AG09319 (cell line): ENCODE results near the gene ARFGAP3.
A peak's percentile ranks its signal among the peaks of the same experiment; 100 is the strongest.

Experiments
- DNase-seq: peaks from one replicate; pipeline ENCODE4 v3.0.0-alpha.2; 2010; ENCODE audit warnings: low read depth; ENCODE audit errors: extremely low read depth
- TF ChIP-seq, protein P1 (sequence below): IDR thresholded peaks from 2 replicates; pipeline ENCODE4 v1.5.1; 2011; ENCODE audit warnings: low read depth, mild to moderate bottlenecking, inconsistent platforms, low read length, moderate library complexity

The ARFGAP3 gene

DNA sequence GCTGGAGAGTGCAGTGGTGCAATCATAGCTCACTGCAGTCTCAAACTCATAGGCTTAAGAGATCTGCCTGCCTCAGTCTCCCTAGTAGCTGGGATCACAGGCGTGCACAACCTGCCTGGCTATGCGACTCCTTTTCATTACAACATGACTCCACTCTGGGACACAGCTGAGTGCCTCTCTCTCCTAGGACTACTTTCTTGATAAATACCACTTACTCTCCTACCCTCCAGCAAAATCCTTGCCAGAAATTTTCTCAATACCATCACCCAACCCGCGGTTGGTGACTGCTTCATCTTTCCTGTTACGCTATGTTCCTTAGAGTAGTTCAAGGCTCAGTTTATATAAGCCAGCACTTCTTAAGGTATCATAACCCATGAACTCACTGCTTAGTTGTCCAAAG is 26.9 kb downstream of the ARFGAP3 start:
- TF ChIP-seq, protein P1, sequence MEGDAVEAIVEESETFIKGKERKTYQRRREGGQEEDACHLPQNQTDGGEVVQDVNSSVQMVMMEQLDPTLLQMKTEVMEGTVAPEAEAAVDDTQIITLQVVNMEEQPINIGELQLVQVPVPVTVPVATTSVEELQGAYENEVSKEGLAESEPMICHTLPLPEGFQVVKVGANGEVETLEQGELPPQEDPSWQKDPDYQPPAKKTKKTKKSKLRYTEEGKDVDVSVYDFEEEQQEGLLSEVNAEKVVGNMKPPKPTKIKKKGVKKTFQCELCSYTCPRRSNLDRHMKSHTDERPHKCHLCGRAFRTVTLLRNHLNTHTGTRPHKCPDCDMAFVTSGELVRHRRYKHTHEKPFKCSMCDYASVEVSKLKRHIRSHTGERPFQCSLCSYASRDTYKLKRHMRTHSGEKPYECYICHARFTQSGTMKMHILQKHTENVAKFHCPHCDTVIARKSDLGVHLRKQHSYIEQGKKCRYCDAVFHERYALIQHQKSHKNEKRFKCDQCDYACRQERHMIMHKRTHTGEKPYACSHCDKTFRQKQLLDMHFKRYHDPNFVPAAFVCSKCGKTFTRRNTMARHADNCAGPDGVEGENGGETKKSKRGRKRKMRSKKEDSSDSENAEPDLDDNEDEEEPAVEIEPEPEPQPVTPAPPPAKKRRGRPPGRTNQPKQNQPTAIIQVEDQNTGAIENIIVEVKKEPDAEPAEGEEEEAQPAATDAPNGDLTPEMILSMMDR: no peak
- DNase-seq: no peak

DNA sequence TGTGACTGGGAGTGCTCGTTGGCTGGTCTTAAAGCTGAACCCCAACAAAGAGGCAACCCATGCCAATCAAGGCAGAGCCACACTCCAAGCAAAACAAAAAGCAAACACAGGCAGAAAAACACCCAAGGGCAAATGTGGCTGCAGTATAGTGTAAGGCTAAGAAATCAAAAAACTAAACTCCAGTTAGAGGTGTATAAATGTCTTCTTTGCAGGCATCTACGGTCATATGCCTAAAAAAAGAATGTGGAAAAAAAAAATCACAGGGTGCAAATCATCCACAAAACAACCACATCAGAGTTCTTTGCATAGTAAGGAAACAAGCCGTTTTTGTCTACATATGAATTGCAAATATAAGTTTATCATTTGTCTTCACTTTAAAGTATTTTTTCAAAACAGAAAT is 27.8 kb downstream of the ARFGAP3 start:
- no peak for DNase-seq
- TF ChIP-seq, protein P1: no peak

DNA sequence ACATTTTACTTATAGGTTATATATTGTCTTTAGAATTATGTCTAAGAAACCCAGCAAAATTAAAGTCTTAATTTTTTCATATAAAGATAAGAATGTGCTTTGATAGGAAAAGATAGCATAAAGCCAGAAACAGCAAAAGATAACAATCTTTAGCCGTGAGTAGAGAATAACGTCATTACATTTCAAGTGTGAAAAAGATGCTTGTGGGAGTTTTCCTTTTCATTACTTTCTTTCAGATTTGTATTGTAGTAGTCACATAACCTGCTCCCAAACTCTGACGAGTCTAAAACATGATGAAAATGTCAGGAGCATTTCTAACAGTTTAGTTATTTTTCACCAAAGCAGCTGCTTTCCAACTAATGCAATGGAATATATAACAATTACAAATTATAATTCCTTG is 31.3 kb downstream of the ARFGAP3 start:
- no peak for DNase-seq

DNA sequence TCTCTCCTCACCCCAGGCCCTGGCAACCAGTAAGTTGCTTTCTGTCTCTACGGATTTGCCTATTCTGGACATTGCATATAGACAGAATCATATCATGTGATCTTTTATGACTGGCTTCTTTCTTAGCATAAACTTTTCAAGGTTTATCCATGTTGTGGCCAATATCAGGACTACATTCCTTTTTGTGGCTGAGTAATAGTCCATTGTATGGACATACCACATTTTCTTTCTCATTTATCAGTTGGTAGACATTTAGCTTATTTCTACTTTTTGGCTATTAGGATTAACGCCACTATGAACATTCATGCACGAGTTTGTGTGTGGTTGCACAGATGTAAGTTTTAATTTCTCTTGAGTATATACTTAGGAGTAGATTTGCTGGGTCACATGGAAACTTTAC is 35.7 kb downstream of the ARFGAP3 start:
- TF ChIP-seq, protein P1: no peak

More for the DNA sequence above, 31.3 kb downstream of the ARFGAP3 start:
- TF ChIP-seq, protein P1: no peak

DNA sequence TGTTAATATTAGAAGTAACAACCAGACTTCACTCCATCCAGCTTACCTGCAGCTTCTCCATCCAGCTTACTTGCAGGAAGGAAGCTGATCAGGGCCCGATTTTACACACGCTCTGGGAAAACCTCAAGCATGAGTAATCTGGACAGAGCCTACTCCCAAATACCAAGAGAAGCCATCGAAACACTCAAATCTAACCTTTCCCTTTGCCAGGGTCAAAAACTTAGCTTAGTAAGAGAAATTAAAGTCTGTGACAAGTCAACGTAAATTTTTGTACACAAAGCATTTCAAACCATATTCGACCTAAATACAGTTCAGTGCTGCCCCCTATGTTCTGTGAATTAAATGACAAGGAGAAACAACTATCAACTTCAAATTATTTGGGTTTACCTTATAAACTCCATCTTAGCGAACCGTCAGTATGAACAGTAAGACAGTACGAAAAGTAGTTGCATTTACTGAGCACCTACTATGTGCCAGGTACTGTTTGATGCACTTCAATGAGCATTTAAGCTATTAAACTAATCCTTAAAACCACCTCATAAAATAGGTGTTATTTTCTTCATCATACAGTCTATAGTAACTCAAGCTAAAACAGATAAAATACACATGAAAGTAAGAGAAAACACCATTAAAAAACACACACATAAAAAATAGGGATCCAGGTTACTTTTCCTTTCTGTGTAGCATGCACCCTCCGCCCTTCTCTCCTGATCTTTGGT is 36.9 kb downstream of the ARFGAP3 start:
- peak; percentile 35 for DNase-seq
- TF ChIP-seq, protein P1: peak; percentile 34

More for the DNA sequence above, 35.7 kb downstream of the ARFGAP3 start:
- no peak for DNase-seq

DNA sequence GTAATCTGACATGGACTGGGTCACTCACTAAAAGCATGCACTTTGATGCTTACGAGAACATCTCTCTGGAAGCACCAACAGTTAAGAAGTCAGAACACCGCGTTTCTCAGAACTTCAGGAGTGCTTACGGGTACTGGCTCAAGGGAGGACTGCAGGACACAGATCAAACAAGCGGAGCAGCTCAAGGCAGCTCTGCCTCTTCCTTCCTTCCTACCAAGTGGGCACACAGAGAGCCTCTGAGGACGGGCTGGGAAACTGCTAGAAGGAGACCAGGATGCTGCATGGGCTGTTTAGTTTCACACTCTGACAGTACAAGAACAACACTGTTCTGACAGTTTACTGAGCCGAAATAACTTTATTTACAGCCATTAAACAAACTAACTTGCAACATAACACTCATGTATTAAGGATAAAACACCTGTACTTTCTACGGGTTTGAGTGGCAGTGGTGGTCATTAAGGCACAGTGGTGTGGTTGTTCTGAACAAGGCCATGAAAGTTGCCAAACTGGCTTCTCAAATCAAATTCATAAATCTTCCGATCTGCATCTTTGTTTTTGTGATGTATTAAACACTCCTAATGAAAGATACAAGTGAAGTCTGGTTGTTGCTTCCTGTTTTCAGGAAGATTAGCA is 37.5 kb downstream of the ARFGAP3 start:
- DNase-seq: no peak
- TF ChIP-seq, protein P1: no peak

DNA sequence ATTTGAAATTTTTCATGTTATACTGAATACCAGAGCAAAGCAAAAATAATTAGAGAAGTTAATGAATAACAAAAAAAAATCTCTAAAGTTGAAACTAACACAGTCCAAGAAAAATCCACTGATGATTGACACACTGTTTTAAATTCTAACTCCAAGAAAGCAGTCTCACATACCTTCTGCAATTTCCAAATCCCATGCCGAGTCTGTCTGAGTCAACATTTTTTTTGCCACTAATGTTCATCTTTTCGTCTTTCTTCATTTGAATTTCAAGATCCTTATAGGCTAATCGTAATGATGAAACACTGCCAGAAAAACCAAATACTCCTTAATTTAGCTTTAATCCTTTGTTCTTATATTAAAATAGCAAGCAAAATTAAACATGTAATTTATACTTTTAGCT is 39.5 kb downstream of the ARFGAP3 start:
- TF ChIP-seq, protein P1: no peak
- DNase-seq: no peak
